GM18517 (cell line): Measurements from ENCODE around the gene PSPN.

Experiments
- ATAC-seq: cut with Tn5 transposase; IDR thresholded peaks from one replicate; pipeline ENCODE4 v1.9.1; 2021; ENCODE audit warnings: mild to moderate bottlenecking, moderate library complexity; ENCODE audit not compliant: unreplicated experiment

The PSPN gene, protein sequence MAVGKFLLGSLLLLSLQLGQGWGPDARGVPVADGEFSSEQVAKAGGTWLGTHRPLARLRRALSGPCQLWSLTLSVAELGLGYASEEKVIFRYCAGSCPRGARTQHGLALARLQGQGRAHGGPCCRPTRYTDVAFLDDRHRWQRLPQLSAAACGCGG

DNA sequence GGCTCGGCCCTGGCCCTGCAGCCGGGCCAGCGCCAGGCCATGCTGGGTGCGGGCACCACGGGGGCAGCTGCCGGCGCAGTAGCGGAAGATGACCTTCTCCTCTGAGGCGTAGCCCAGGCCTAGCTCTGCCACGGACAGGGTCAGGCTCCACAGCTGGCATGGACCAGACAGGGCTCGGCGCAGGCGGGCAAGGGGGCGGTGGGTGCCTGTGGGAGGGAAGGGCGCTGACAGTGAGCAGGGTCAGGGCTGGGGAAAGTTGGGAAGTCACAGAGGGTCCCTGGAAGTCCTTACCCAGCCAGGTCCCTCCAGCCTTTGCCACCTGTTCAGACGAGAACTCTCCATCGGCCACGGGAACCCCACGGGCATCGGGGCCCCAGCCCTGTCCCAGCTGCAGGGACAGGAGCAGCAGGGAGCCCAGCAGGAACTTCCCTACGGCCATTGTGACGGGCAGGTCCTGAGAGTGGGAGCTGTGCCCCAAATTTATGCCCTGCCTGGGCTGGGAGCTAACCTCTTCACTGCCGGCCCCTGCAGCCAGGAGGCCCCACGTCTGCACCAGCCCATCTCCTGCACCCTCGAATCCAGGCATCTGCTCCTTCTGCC, at the start of gene PSPN:
Gene PSPN (minus strand): TSS at position 523 of the 600 bp plus-strand sequence. CDS start 84 bp downstream, at position 439.
- no peak for ATAC-seq

- ATAC-seq, result peak; percentile 92
Observed at GRCh38 chr19:6424939-6425731, 49.4 kb upstream of the PSPN start.

- ATAC-seq, result no peak
Observed at GRCh38 chr19:6424195-6424938, 48.6 kb upstream of the PSPN start, which contains the start of gene KHSRP. Gene KHSRP, minus strand, starts transcription at chr19:6424811. Its CDS starts 110 bp downstream, at chr19:6424701.

DNA sequence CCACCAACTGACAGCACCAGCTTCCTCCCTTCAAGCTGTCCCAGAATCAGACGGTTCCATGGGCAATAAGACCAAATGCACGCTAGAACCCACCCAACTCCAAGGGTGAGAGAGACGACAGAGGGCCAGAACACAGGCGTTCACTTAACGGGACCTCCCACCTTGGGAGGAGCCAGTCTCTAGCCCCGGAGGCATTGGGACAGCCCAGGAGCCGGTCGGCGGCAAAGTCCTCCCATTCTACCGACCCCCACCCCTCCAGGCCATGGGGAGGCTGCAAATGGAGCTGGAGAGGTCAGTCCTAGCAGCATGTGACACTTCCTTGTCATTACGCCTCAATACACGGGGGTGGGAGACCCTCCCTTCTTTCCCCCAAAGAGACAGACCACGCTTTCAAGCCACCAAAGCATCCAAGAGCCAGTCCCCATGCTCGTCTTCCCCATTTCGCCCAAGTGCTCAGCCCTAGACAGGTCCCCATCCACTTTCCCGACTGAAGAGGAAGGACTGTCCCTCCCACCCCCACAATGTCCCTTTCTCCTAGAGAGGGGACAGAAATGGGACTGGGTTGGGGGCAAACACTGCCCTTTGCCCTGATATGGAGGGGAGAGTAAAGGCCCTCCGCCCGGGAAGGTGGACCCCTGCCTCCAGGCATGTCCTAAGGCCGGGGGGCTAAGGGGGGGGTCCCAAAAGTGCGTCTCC, 47.9 kb upstream of the PSPN start:
- no peak for ATAC-seq

GRCh38 chr19:6421075-6422014, 45.6 kb upstream of the PSPN start:
- ATAC-seq, result no peak

DNA sequence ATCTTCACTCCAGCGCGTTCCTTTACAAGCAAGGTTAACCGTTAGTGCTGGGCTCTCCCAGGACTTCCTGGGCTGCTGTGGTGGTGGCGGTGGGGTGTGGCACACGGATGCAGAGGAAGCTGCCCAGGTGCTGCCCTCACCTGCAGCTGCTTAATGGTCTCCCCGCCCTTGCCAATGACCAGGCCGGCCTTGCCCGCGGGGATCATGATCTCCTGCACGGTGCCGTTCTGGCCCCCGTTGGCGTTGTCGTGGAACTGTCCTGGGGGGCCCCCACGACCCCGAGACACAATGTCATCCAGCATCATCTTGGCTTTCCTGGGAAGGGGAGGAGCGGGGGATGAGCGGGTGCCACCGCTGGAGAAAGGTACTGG, 42.8 kb upstream of the PSPN start:
- ATAC-seq, result no peak

DNA sequence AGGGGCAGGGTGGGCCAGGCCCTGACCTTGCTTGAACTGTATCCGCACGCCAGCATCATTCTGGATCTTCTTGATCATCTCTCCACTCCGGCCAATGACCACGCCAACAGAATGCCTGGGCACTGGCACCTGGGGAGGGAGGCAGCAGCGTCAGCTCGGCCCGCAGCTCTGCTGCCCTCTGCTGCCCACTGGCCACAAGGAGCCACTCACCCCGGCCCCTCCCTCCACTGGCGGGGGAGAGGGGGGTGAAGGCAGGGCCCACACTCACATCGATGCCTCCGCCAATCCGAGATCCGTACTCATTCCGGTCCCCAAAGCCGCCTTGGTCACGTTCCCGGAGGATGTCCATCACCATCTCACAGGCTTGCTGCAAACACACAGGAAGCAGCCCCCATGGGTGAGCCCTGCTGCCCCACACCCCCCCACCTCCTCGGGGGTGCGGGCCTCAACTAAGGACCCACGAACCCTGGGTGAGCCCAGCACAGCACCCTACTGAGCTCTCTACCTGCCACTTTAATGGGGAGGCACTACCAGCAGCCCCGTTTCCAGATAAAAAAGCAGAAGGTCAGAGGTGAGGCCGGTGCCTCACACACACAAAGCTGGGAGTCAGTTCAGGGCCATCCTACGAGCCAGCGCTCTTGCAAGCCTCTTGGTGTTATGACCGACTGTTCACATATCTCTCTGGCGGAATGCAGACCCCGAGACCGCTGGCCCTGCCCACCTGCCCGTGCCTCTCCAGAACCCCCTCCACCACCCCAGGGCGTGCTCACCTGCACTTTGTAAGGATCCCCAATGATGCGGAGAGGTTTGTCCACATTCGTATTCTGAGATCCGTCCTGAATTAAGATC, 42.2 kb upstream of the PSPN start:
- no peak for ATAC-seq

GRCh38 chr19:6416658-6417405, 41.1 kb upstream of the PSPN start:
- ATAC-seq, result no peak

DNA sequence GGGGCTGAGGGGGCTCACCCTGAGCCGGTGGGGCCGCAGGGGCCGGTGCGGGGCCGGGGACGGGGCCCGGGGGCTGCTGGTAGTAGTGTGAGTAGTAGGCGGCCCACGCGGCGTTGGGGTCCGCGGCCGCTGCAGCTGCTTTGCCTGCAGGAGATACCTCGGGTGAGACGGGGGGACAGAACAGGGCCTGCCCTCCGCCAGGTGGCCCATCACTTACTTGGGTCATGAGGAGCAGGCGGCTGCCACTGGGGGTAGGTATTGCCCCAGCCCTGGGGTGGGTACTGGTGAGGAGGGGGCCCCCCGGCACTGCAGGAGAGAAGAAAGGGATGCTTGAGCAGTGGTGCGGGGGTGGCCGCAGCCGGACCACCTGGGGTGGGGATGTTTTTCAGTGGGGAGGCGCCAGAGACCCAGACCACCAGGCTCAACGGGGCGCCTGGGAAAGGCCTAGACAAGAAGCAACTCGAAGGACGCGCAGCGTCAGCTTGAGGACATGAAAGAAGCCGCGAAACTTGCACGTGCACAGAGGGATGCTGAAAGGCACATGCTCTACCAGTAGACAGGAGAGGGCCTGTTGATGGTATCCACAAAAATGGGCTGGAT, 40.0 kb upstream of the PSPN start:
- no peak for ATAC-seq

GRCh38 chr19:6414793-6415590, 39.3 kb upstream of the PSPN start:
- ATAC-seq, result no peak

- ATAC-seq, result no peak
Observed at GRCh38 chr19:6413721-6414643, 38.2 kb upstream of the PSPN start.

- no peak for ATAC-seq
Observed at GRCh38 chr19:6413291-6413690, 37.6 kb upstream of the PSPN start.

DNA sequence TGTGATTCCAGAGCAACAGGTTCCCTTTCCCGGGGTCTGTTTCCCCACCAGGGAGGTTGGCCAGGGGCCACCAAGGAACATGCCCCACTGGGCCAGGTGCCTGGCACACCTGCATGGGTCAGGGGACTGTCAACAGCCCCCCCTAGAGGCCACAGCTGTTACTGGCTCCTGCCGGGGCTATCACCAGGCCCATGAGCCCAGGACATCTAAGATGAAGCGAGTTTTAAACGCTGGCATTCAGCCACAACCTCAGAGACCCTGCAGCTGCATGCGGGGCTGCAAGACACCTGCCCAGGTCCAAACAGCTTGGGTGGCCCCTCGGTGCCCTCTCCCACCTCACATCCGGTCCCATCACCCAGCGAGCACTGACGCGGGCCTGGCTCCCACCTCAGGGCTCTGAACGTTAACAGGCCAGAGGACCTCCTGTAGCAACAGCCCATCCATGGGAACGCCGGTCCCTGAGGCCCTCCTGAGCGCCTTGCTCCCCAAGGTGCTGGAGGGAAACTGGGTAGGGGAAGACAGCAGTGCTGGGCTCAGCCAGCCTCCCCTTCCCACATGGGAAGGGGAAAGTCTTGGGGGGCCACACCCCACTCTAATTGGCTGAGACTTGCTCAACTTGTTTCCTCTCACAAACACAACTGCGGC, 36.8 kb upstream of the PSPN start:
- ATAC-seq, result no peak

DNA sequence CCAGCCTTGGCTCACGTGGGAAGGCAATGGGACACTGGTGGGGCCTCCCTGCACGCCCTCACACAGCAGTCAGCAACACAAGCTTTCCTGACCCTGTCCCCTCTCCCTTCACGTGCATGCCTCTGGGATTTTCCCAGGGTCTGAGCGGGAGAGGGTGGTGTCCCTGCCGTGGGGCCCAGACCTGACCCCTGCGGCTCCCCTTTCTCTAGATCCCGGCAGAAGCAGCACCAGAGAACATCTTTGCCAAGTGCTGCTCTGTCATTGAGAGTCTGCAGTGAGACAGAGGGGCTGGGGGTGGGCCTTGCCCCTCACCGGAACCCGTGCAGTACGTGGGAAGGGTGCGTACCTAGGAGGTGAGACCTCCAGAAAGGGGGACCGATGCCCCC, 36.3 kb upstream of the PSPN start:
- ATAC-seq, result no peak

- ATAC-seq, result no peak
Observed at GRCh38 chr19:6409346-6409745, 33.6 kb upstream of the PSPN start.
